PC-9 (cell line): ENCODE measurements around the gene PPHLN1.

ENCODE experiments used
- EZH2 ChIP-seq: fragments of 200-600 bp; sonication (generic); IDR thresholded peaks from 2 replicates; pipeline ENCODE4 v1.8.0; 2017; ENCODE audit warnings: antibody characterized with exemption, low read depth
- TF ChIP-seq, protein P1 (sequence below): fragments of 200-600 bp; sonication (generic); conservative IDR thresholded peaks from 2 replicates; pipeline ENCODE4 v1.6.1; 2017; ENCODE audit warnings: mixed run types, antibody characterized with exemption, mild to moderate bottlenecking, moderate library complexity

DNA sequence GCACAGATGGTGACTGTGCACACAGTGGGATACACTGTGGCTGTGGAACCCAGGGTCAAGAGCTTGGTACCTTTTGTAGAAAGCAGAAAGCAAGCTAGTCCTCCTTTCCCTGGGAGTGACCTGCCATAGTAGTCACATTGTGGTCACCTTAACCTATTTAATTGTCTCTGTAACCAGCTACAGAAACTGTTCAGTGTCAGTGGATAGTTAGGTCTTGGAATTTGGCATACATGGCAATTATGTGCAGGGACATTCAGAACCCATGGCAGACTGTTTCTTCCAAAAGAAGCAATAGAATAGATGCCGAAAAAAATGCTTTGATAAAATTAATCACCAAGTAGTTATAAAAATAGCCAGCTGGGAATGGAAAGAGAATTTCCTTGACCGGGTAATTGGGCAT is 30.4 kb downstream of the PPHLN1 start:
- TF ChIP-seq, protein P1, sequence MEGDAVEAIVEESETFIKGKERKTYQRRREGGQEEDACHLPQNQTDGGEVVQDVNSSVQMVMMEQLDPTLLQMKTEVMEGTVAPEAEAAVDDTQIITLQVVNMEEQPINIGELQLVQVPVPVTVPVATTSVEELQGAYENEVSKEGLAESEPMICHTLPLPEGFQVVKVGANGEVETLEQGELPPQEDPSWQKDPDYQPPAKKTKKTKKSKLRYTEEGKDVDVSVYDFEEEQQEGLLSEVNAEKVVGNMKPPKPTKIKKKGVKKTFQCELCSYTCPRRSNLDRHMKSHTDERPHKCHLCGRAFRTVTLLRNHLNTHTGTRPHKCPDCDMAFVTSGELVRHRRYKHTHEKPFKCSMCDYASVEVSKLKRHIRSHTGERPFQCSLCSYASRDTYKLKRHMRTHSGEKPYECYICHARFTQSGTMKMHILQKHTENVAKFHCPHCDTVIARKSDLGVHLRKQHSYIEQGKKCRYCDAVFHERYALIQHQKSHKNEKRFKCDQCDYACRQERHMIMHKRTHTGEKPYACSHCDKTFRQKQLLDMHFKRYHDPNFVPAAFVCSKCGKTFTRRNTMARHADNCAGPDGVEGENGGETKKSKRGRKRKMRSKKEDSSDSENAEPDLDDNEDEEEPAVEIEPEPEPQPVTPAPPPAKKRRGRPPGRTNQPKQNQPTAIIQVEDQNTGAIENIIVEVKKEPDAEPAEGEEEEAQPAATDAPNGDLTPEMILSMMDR = no peak
- TF ChIP-seq EZH2 = no peak
